Measurements from ENCODE around the gene PAXX.

The PAXX gene

GRCh38 chr9:136968333-136969127 lies 23.7 kb upstream of the PAXX start:
- no peak for DNase-seq

DNA sequence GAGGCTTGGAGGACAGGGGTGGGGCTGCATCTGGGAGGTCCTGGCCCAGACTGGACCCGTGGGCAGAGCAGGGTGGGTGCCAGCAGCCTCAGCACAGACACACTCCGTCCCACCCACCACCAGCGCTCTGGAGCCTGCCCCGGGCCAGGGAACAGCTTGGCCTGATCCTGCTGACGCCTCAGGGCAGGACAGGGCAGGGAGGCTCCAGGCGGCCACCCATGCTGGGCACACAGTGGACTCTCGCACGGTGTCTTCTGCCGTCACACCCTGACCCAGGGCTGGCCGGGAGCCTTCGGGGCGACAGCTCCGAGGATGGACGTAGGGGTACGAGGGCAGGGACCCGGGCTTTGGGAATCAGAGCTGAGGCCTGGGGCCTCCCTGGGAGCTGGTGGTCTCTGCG lies 23.1 kb upstream of the PAXX start:
- DNase-seq, result no peak

GRCh38 chr9:136969774-136970173 lies 22.4 kb upstream of the PAXX start:
- DNase-seq, result no peak

DNA sequence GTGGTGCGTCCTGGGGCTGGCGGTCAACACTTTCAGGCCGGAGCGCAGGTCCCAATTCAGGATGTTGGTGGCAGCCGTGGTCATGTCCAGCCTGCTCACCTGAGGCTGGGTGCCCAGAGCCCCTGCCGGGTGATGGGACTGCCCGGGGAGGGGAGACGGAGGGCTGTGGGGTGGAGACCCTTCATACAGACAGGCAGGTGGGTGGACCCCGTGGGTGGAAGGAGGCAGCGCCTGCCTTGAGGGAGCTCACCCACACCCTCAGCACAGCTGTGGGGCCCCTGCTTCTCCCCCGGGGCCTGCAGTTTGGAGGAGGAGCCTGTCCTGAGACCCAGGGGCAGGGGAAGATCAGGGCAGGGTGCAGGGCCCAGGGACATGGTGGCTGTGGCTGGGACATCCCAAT lies 21.9 kb upstream of the PAXX start:
- no peak for DNase-seq

DNA sequence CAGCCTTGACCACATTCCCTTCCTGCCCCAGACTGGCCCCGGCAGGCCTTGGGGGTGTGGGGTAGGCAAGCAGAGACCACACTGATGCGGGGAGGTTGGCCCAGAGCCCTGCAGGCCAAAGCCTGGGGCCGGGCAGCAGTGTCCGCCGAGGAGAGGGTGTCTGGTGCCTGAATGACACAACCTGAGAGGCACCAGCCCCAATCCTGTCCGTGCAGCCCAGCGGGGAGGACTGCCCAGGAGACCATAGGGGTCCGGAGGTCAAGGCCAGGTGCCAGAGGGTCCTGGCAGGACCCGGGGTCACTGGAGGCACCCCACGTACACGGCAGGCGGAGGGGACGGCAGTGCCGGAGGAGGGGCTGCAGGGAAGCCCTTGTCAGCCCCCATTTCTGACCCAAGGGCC lies 20.5 kb upstream of the PAXX start:
- DNase-seq, result no peak

DNA sequence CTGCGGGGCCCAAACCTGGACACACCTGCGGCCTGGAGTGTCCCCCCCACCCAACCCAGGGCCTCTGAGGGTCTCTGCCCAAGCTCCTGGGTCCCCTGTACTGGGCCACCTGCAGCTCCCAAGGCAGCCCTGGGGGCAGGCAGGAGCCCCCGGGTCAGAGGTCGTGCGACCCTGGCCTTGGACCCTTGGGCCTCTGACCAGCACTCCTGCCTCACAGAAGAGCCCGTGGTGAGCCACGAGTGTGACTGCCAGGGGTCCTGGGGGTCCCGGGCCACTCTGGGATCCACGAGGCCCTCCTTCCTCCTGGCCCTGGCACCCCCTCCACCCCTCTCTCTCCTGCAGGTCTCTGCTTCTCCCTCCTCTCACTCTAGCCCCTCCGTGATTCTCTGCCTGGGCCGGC lies 19.9 kb upstream of the PAXX start:
- DNase-seq, result no peak

DNA sequence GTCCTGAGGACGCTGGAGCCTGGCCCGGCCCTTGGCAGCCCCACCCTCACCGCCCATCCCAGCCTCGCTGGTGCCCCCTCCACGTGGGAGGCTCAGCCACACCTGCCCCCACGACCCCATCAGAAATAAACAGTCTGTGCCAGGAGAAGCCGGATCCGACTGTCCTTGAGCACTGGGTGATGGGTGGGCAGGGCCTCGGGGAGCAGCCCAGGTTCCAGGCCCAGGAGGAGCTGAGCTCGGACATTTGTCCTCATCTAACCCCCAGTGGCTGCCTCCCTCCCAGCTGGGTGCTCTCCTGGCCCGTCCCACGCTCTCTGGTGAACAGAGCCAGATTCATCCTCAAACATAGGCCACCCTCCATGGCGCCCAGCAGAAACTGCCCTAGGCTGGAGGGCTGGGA lies 19.5 kb upstream of the PAXX start:
- no peak for DNase-seq

DNA sequence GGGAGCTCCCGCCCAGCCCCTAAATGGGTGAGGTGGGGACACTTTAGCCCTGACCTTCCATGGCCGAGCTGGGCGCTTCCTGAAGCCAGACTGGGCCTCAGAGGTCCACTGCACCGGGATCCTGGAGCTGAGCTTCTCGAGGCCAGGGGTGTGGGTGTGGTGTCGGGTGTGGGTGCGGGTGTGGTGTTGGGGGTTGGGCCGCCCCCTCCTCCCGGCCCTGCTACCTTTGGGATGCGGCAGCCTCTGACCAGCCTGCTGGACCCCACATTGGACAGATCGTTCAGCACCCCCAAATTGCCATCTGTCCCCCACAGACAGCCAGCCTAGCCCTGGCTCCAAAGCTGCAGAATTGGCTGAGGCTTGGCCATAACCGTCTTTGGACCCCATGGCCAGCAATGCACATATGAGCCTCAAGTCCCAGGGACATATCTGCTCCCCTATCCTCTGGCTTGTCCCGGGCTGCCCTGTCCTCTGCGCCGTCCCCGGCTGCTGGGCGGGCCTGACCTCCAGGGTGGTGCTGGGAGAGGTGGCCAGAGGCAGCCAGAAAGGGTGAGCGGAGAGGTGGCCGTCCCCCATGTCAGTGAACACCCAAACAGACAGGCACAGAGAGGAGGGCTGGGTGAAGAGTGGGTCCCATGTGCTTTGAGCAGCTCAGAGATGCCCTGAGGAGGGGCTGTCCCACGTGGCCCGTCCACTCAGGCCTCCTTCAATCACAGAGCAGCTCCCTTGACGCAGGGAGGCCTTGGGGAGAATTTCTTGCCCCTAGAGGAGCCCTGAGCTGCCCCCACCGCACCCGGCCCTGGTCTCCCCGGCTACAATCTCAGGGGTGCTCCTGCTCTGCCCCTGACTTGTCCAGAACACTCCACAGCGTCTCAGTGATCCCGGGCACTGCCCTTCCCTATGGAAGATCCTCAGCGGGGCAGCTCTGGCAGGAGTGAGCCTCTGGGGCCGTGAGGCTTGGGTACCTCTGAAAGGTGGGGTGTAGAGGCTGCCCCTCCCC lies 18.3 kb upstream of the PAXX start:
- DNase-seq, result no peak

DNA sequence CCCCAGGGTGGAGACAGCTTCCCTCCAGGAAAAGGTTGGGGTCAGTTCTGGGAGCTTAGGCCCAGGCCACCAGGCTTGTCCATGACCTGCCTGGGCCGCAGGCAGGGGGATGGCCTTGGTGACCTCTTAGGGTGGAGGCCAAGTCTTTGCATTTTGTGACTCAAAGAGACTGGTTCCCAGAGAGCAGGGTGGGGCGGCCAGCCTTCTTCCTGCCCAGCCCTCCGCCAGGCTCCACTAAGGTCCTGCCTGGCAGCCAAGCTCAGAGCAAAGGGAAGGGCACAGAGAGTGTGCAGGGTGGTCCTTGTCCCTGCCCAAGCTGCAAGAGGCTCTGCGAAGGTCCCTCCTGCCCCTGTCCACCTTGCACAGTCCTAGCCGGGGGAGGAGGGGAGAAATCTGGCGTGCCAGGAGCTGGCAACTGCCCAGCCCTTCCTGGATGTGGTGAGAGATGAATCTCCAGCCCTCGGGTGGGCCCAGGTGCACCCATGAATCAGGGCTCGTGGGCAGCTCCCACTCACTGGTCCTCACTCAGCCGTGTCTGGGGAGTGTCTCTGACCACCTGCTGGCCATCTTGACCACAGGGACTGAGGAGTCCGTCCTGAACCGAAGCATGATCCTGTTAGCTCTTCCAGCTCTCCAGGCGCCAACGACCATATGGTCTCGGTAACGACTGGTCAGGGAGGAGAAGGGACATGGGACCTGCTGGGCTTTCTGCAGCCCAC lies 17.2 kb upstream of the PAXX start:
- DNase-seq, result no peak

DNA sequence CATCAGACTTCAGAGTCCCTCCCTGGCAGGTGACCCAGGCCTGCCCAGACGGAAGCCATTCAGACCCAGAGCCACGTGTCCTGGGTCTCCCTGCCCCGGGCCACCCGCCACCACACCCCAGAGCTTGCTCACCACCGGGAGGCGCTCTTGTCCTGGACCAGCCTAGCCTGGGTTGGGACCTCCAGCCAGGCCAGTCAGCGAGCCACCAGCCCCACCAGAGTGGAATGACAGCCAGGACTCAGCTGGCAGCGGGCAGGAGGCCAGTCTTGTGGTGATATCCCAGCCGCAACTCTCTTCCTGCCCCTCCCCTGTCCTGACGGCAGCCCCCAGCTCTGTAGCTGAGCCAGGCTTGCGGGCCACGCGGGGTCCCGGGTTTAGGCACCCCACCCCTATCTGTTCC lies 16.6 kb upstream of the PAXX start:
- DNase-seq, result no peak

DNA sequence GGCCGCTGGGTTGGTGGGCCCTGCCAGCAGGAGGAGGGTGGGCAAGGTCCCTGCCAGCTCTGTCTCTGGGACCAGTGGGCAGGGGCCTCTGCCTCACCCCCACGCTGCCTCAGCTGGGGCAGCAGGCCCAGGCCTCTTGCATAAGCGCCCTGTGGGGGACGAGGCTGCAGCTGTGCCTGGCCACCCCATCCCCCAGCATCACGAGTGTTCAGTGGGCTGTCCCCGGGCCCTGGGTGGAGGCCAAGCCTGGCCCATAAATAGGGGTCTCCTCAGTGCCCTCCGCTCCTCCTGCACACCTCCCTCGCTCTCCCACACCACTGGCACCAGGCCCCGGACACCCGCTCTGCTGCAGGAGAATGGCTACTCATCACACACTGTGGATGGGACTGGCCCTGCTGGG lies 15.0 kb upstream of the PAXX start, which contains the start of gene PTGDS:
Gene PTGDS, plus strand, starts transcription at position 282 of the 400 bp plus-strand sequence. Its CDS starts 75 bp downstream, at position 357.
- DNase-seq, result no peak

GRCh38 chr9:136977649-136978072 lies 14.6 kb upstream of the PAXX start:
- DNase-seq, result no peak

GRCh38 chr9:136978073-136978864 lies 14.0 kb upstream of the PAXX start:
- no peak for DNase-seq

GRCh38 chr9:136978865-136979544 lies 13.2 kb upstream of the PAXX start:
- no peak for DNase-seq

DNA sequence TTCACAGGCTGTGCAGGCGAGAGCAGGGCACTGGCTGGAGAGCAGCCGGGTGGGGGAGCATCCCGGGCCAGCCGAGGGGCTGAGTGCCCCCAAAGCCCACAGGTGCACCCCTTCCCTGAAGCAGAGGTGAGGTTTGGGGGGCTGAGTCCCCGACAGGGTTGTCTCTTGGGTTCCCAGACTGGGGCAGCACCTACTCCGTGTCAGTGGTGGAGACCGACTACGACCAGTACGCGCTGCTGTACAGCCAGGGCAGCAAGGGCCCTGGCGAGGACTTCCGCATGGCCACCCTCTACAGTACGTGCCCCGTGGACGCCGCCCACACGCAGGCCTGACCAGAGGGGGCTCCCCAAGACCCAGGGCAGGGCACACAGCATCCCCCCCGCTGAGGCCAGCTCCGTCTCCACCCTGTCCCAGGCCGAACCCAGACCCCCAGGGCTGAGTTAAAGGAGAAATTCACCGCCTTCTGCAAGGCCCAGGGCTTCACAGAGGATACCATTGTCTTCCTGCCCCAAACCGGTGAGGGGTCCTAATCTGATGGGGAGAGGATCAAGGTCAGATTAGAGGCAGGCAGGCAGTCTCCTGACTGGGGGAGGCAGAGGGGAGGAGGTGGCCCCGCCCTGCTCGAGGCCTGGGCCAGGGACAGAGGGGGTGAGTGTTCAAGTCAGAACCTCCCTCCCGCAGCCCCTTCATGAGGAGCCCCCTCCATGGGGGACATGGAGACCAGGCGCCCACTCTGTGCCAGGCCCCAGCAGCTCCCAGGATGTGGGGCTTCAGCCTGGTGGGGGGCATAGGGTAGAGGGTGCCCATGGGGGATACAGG lies 12.2 kb upstream of the PAXX start:
- DNase-seq, result no peak

- no peak for DNase-seq
Measured at GRCh38 chr9:136980669-136981478, 11.3 kb upstream of the PAXX start.

- DNase-seq, result no peak
Measured at GRCh38 chr9:136981588-136982231, 10.5 kb upstream of the PAXX start.

DNA sequence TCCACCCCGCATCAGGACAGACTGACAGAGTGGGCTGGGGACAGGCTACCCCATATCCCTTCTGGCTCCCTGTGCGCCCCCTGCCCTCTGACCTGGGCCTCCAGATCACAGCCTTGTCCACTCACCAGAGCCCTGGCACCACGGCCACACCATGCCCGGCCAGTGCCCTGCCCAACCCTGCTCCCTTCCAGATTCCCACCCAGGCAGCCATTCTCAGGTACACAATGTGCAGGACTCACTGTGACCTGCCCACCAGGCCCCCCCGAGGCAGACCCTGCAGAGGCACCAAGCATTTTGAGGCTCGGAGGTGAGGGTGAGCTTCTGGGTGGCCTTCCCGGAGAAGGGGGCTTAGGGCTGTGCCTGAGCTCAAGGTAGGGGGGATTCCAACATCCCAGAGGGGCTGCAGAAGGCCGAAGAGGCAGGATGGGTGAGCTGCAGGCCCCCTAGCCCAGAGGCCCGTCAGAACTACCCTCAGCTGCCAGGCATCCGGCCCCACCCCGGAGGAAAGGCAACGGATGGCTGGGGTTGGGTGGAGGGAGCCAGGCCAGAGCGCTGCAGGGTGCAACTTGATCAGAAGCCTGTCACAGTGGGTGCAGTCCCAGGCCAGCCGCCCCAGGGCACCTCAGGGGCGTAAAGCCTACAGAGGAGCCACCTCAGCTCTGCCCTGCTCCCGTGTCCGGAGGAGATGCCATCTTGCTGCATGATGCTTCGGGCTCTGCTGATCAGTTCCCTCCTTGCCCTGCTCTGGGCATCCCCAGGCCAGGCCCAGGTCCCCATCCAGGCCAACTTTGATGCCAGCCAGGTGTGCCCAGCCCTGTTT lies 9.8 kb upstream of the PAXX start, which contains the start of gene LCNL1:
Gene LCNL1, plus strand, starts transcription at position 762 of the 820 bp plus-strand sequence. CDS start 594 bp downstream, outside the sequence.
- no peak for DNase-seq
